ENCODE measurements around the gene IFI30.
A peak's percentile ranks its signal among the peaks of the same experiment; 100 is the strongest.

IFI30 gene

GRCh38 chr19:18194554-18195238, 21.1 kb downstream of the IFI30 start:
- peak overlapping the region; percentile 94 for H3K4me3 ChIP-seq (ENCODE audit: low read length)
- peak overlapping the region; percentile 53; the same call in 1 of the 2 replicates for H3K27ac ChIP-seq (ENCODE audit: low read depth, low read length)
- H3K79me2 ChIP-seq (ENCODE audit: control insufficient read depth, low read length): peaks cover 15% of the 10 kb centered on the region
- H3K9me2 ChIP-seq (replicated peaks; ENCODE audit: control insufficient read depth, low read length): no peaks in the 10 kb centered on the region
- peaks cover 43% of the 10 kb centered on the region for H3K4me1 ChIP-seq (ENCODE audit: control insufficient read depth, low read length)
- peaks cover 30% of the 10 kb centered on the region for H3F3A ChIP-seq (ENCODE audit: control insufficient read depth, insufficient read depth)
- no peak for TF ChIP-seq CTCF (IDR thresholded peaks at IDR 0.05; ENCODE audit: low read depth, low read length, poor library complexity, severe bottlenecking)
- H3K27me3 ChIP-seq (ENCODE audit: control insufficient read depth, low read length): no peaks in the 10 kb centered on the region
- H3K4me2 ChIP-seq (ENCODE audit: low read length): peak overlapping the region; percentile 91
- H3K9me3 ChIP-seq (ENCODE audit: control insufficient read depth, insufficient read depth, low read length): no peaks in the 10 kb centered on the region
- H3K36me3 ChIP-seq (ENCODE audit: control insufficient read depth, low read length): peaks cover 37% of the 10 kb centered on the region
- H4K20me1 ChIP-seq (ENCODE audit: control insufficient read depth, insufficient read depth, low read depth, low read length): no peaks in the 10 kb centered on the region; the same call in 1 of the 2 replicates

GRCh38 chr19:18196511-18196845, 22.9 kb downstream of the IFI30 start:
- Histone ChIP-seq H3K36me3 (ENCODE audit: control insufficient read depth, low read length) (peaks cover 45% of the 10 kb centered on the region), H3F3A (ENCODE audit: control insufficient read depth, insufficient read depth) (peaks cover 23% of the 10 kb centered on the region), H3K4me1 (ENCODE audit: control insufficient read depth, low read length) (peaks cover 26% of the 10 kb centered on the region), H3K4me3 (ENCODE audit: low read length) (no peak overlapping the region), H3K4me2 (ENCODE audit: low read length) (no peak overlapping the region), H3K9me3 (ENCODE audit: control insufficient read depth, insufficient read depth, low read length) (no peaks in the 10 kb centered on the region), H3K27ac (ENCODE audit: low read depth, low read length) (no peak overlapping the region), H3K27me3 (ENCODE audit: control insufficient read depth, low read length) (no peaks in the 10 kb centered on the region), H4K20me1 (ENCODE audit: control insufficient read depth, insufficient read depth, low read depth, low read length) (no peaks in the 10 kb centered on the region; the same call in 1 of the 2 replicates), H3K79me2 (ENCODE audit: control insufficient read depth, low read length) (peaks cover 17% of the 10 kb centered on the region), H3K9me2 (replicated peaks; ENCODE audit: control insufficient read depth, low read length) (no peaks in the 10 kb centered on the region)
- no peak for TF ChIP-seq EZH2phosphoT487 (IDR thresholded peaks at IDR 0.05; ENCODE audit: borderline replicate concordance, low read length)
- TF ChIP-seq CTCF (IDR thresholded peaks at IDR 0.05; ENCODE audit: low read depth, low read length, poor library complexity, severe bottlenecking): no peak

- no peak overlapping the region for H3K27ac ChIP-seq (ENCODE audit: low read depth, low read length)
- no peaks in the 10 kb centered on the region for H3K27me3 ChIP-seq (ENCODE audit: control insufficient read depth, low read length)
- H3F3A ChIP-seq (ENCODE audit: control insufficient read depth, insufficient read depth): peaks cover 19% of the 10 kb centered on the region
- no peak overlapping the region for H3K4me3 ChIP-seq (ENCODE audit: low read length)
- no peak overlapping the region for H3K4me2 ChIP-seq (ENCODE audit: low read length)
- peaks cover 23% of the 10 kb centered on the region for H3K4me1 ChIP-seq (ENCODE audit: control insufficient read depth, low read length)
- H3K79me2 ChIP-seq (ENCODE audit: control insufficient read depth, low read length): peaks cover 26% of the 10 kb centered on the region
- H4K20me1 ChIP-seq (ENCODE audit: control insufficient read depth, insufficient read depth, low read depth, low read length): no peaks in the 10 kb centered on the region; the same call in 1 of the 2 replicates
- H3K9me3 ChIP-seq (ENCODE audit: control insufficient read depth, insufficient read depth, low read length): no peaks in the 10 kb centered on the region
- no peaks in the 10 kb centered on the region for H3K9me2 ChIP-seq (replicated peaks; ENCODE audit: control insufficient read depth, low read length)
- TF ChIP-seq CTCF (IDR thresholded peaks at IDR 0.05; ENCODE audit: low read depth, low read length, poor library complexity, severe bottlenecking): no peak
- no peak for TF ChIP-seq EZH2phosphoT487 (IDR thresholded peaks at IDR 0.05; ENCODE audit: borderline replicate concordance, low read length)
- H3K36me3 ChIP-seq (ENCODE audit: control insufficient read depth, low read length): peaks cover 53% of the 10 kb centered on the region
Observed at GRCh38 chr19:18197306-18197705, 23.7 kb downstream of the IFI30 start.
